GM23338 (cell line): Measurements from ENCODE around the gene CCDC201. TPM values are rescaled to one million over a fixed set of nuclear protein-coding genes. Genes with fewer than 3 reads are reported as not detected.

Experiments
- ATAC-seq: fragments of 200-7000 bp; cut with Tn5 transposase; 3 replicates; pipeline ENCODE4 v1.9.1; 2020
- DNase-seq: peaks from one replicate; pipeline ENCODE4 v3.0.0-alpha.2; 2015; ENCODE audit warnings: low spot score
- H2AFZ ChIP-seq: fragments of 200-600 bp; sonication (generic); 2 replicates; pipeline ENCODE4 v1.8.0; 2016; ENCODE audit warnings: antibody characterized with exemption, mild to moderate bottlenecking, moderate library complexity
- H3F3A ChIP-seq: fragments of 200-600 bp; sonication (generic); replicated peaks from 2 replicates; pipeline ENCODE4 v1.8.0; 2017; ENCODE audit warnings: antibody characterized with exemption, mixed run types, low read depth
- H3K27ac ChIP-seq: fragments of 200-600 bp; sonication (generic); 2 replicates; pipeline ENCODE4 v1.6.1; 2016; ENCODE audit warnings: low read depth
- H3K27me3 ChIP-seq: fragments of 200-600 bp; sonication (generic); 2 replicates; pipeline ENCODE4 v1.8.0; 2016; ENCODE audit warnings: mild to moderate bottlenecking, mixed run types, moderate library complexity; ENCODE audit not compliant: insufficient read depth
- H3K36me3 ChIP-seq: fragments of 200-600 bp; sonication (generic); 2 replicates; pipeline ENCODE4 v1.8.0; 2016; ENCODE audit warnings: mild to moderate bottlenecking; ENCODE audit not compliant: insufficient read depth
- H3K4me1 ChIP-seq: fragments of 200-600 bp; sonication (generic); 2 replicates; pipeline ENCODE4 v1.8.0; 2016; ENCODE audit warnings: mild to moderate bottlenecking, moderate library complexity; ENCODE audit not compliant: insufficient read depth
- H3K4me2 ChIP-seq: fragments of 200-600 bp; sonication (generic); 2 replicates; pipeline ENCODE4 v1.7.1; 2017; ENCODE audit warnings: mixed run types
- H3K4me3 ChIP-seq: fragments of 200-600 bp; sonication (generic); 2 replicates; pipeline ENCODE4 v1.6.1; 2016; ENCODE audit warnings: mixed run types
- H3K79me2 ChIP-seq: fragments of 200-600 bp; sonication (generic); replicated peaks from 2 replicates; pipeline ENCODE4 v1.8.0; 2017; ENCODE audit warnings: mild to moderate bottlenecking; ENCODE audit not compliant: insufficient read depth
- H3K9me2 ChIP-seq: fragments of 200-600 bp; sonication (generic); 2 replicates; pipeline ENCODE4 v1.8.0; 2017; ENCODE audit not compliant: insufficient read depth
- H4K20me1 ChIP-seq: fragments of 200-600 bp; sonication (generic); replicated peaks from 2 replicates; pipeline ENCODE4 v1.8.0; 2017; ENCODE audit warnings: mild to moderate bottlenecking; ENCODE audit not compliant: insufficient read depth
- H3K27ac Mint-ChIP-seq: 2 replicates; pipeline ENCODE4 v1.8.0; 2020; ENCODE audit warnings: inconsistent platforms, mild to moderate bottlenecking, moderate library complexity, mixed read lengths
- H3K27me3 Mint-ChIP-seq: 3 replicates; pipeline ENCODE4 v1.8.0; 2022; ENCODE audit warnings: low read depth, mild to moderate bottlenecking, moderate library complexity, mixed read lengths, inconsistent platforms; ENCODE audit not compliant: insufficient read depth, poor library complexity
- H3K36me3 Mint-ChIP-seq: 3 replicates; pipeline ENCODE4 v1.8.0; 2021; ENCODE audit warnings: low read depth, mild to moderate bottlenecking, inconsistent platforms, moderate library complexity, mixed read lengths
- H3K4me1 Mint-ChIP-seq: 3 replicates; pipeline ENCODE4 v1.8.0; 2020; ENCODE audit warnings: mild to moderate bottlenecking, inconsistent platforms, mixed read lengths
- H3K4me3 Mint-ChIP-seq: 3 replicates; pipeline ENCODE4 v1.8.0; 2021; ENCODE audit warnings: moderate library complexity, mild to moderate bottlenecking, inconsistent platforms, mixed read lengths
- H3K9me3 Mint-ChIP-seq: 3 replicates; pipeline ENCODE4 v1.8.0; 2020; ENCODE audit warnings: moderate library complexity, mild to moderate bottlenecking, inconsistent platforms, mixed read lengths
- CTCF ChIP-seq, 2 experiments: fragments of 200-600 bp in 1 of 2; sonication (generic) in 1 of 2; conservative IDR thresholded peaks; 2 replicates each; pipeline versions ENCODE4 v1.5.1 to v1.6.1; 2016 to 2017; ENCODE audit warnings: antibody characterized with exemption in 2 of 2, low read depth in 2 of 2, mild to moderate bottlenecking in 2 of 2, moderate library complexity in 1 of 2
- EZH2 ChIP-seq: fragments of 200-600 bp; sonication (generic); IDR thresholded peaks from one replicate; pipeline ENCODE4 v1.8.0; 2017; ENCODE audit warnings: antibody characterized with exemption, mild to moderate bottlenecking, low read depth; ENCODE audit not compliant: unreplicated experiment
- JUNB ChIP-seq: IDR thresholded peaks from one replicate; pipeline ENCODE4 v1.6.1; 2016; ENCODE audit warnings: antibody characterized with exemption; ENCODE audit not compliant: unreplicated experiment
- STAT1 ChIP-seq: IDR thresholded peaks from one replicate; pipeline ENCODE4 v1.6.1; 2016; ENCODE audit warnings: antibody characterized with exemption; ENCODE audit not compliant: unreplicated experiment
- ZNF114 ChIP-seq: fragments of 250-450 bp; sonication (Bioruptor Pico); IDR thresholded peaks from 2 replicates; pipeline ENCODE4 v1.5.0; 2020; ENCODE audit warnings: mild to moderate bottlenecking, moderate library complexity
- ZNF331 ChIP-seq: fragments of 250-450 bp; sonication (Bioruptor Pico); IDR thresholded peaks from 2 replicates; pipeline ENCODE4 v1.5.0; 2020; ENCODE audit warnings: low read depth, mild to moderate bottlenecking, moderate library complexity
- polyA plus RNA-seq: library from polyadenylated mRNA; unstranded; fragments of >200 nt; fragmentation: Nextera tagmentation; extraction: Ambion mirVana; gene quantifications from 2 replicates; pipeline ENCODE4 v1.2.1, GENCODE V29; 2016
- total RNA-seq: library from RNA; depleted of rRNA; stranded (reverse); fragments of >200 nt; shearing (Covaris generic); gene quantifications from 2 replicates; pipeline ENCODE4 v1.2.3, GENCODE V29; 2014
- TF ChIP-seq, protein P1 (sequence below): IDR thresholded peaks from 2 replicates; pipeline ENCODE4 v1.6.1; 2016; ENCODE audit warnings: antibody characterized with exemption

Gene CCDC201
- total and polyA plus RNA-seq, 2 experiments from 2014 or later, result not detected

GRCh38 chr7:45873355-45873754, 473 bp upstream of the CCDC201 start:
- H3K27me3 Mint-ChIP-seq, result no peaks in the 10 kb centered on the region
- Histone ChIP-seq H3K27me3 (no peaks in the 10 kb centered on the region), H3K27ac (no peak overlapping the region), H3F3A (no peaks in the 10 kb centered on the region), H3K4me3 (no peak overlapping the region), H3K4me2 (no peak overlapping the region), H3K79me2 (no peaks in the 10 kb centered on the region), H2AFZ (no peak overlapping the region), H4K20me1 (no peaks in the 10 kb centered on the region), H3K4me1 (no peaks in the 10 kb centered on the region), H3K9me2 (no peaks in the 10 kb centered on the region), H3K36me3 (0 out of 2 replicates have a peak, but pooled peaks cover 3% of the 10 kb centered on the region)
- DNase-seq (peak; percentile 1), ATAC-seq (peak; percentile 54)
- TF ChIP-seq, protein P1, sequence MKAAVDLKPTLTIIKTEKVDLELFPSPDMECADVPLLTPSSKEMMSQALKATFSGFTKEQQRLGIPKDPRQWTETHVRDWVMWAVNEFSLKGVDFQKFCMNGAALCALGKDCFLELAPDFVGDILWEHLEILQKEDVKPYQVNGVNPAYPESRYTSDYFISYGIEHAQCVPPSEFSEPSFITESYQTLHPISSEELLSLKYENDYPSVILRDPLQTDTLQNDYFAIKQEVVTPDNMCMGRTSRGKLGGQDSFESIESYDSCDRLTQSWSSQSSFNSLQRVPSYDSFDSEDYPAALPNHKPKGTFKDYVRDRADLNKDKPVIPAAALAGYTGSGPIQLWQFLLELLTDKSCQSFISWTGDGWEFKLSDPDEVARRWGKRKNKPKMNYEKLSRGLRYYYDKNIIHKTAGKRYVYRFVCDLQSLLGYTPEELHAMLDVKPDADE, result no peak
- TF ChIP-seq STAT1 (no peak), JUNB (no peak)
- H3K36me3 Mint-ChIP-seq, result peaks cover 13% of the 10 kb centered on the region
- peaks cover 22% of the 10 kb centered on the region for H3K9me3 Mint-ChIP-seq
- no peaks in the 10 kb centered on the region for H3K4me1 Mint-ChIP-seq
- H3K27ac Mint-ChIP-seq, result no peak overlapping the region
- no peak overlapping the region for H3K4me3 Mint-ChIP-seq

- Histone ChIP-seq H4K20me1 (no peaks in the 10 kb centered on the region), H3K4me3 (no peak overlapping the region), H3K9me2 (no peaks in the 10 kb centered on the region), H3K36me3 (no peaks in the 10 kb centered on the region), H3K4me1 (no peaks in the 10 kb centered on the region), H2AFZ (no peak overlapping the region), H3K79me2 (no peaks in the 10 kb centered on the region), H3K27ac (no peak overlapping the region), H3K27me3 (no peaks in the 10 kb centered on the region), H3K4me2 (no peak overlapping the region), H3F3A (no peaks in the 10 kb centered on the region)
- peaks cover 12% of the 10 kb centered on the region for H3K9me3 Mint-ChIP-seq
- no peak overlapping the region for H3K4me3 Mint-ChIP-seq
- no peak for TF ChIP-seq ZNF331
- peak; percentile 70 to 81 for TF ChIP-seq CTCF (conservative IDR thresholded peaks at IDR 0.05; ENCODE audit: low read depth in 2 of 2)
- no peak for TF ChIP-seq EZH2
- TF ChIP-seq, protein P1, result no peak
- TF ChIP-seq JUNB, result no peak
- TF ChIP-seq STAT1, result no peak
- no peak for TF ChIP-seq ZNF114 (CRISPR knock-in tag)
- H3K27me3 Mint-ChIP-seq, result no peaks in the 10 kb centered on the region
- H3K4me1 Mint-ChIP-seq, result no peaks in the 10 kb centered on the region
- peaks cover 5% of the 10 kb centered on the region for H3K36me3 Mint-ChIP-seq
- ATAC-seq, result peak; percentile 98
- DNase-seq, result peak; percentile 73
- no peak overlapping the region for H3K27ac Mint-ChIP-seq
Measured at GRCh38 chr7:45872116-45873034, 507 bp downstream of the CCDC201 start.
